Measurements from ENCODE around the gene DBNDD1.

DNA sequence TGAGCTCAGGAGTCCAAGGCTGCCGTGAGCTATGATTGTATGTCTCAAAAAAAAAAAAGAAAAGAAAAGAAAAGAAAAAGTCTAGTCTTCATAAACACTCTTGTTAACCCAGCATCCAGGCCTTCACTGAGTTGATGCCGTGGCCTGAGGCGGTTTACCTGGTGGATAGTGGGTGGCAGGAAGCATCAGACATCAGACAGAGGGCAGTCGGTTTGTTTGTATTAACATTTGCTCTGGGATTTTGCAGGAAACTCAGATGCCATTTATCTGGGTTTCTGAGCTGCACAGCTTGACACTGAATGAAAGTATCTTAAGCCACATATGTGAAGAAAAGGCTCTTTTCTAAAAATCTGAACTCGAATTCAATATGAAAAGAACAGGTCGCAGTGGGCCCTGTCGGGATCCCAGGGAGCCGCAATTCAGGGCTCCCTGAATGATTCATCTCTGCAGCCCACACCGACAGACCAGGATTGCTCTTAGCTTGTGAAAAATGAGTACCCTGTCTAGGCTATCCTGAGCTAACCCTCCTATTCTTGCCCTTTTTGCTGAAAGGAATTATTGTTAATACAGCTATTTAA lies 1.1 kb upstream of the DBNDD1 start:
- TF ChIP-seq POLR2AphosphoS5 (IDR thresholded peaks at IDR 0.05) (no peak), POLR2A (IDR thresholded peaks at IDR 0.05; ENCODE audit: low read depth) (no peak), EP300 (IDR thresholded peaks at IDR 0.05) (no peak)
- TF ChIP-seq, protein P1, sequence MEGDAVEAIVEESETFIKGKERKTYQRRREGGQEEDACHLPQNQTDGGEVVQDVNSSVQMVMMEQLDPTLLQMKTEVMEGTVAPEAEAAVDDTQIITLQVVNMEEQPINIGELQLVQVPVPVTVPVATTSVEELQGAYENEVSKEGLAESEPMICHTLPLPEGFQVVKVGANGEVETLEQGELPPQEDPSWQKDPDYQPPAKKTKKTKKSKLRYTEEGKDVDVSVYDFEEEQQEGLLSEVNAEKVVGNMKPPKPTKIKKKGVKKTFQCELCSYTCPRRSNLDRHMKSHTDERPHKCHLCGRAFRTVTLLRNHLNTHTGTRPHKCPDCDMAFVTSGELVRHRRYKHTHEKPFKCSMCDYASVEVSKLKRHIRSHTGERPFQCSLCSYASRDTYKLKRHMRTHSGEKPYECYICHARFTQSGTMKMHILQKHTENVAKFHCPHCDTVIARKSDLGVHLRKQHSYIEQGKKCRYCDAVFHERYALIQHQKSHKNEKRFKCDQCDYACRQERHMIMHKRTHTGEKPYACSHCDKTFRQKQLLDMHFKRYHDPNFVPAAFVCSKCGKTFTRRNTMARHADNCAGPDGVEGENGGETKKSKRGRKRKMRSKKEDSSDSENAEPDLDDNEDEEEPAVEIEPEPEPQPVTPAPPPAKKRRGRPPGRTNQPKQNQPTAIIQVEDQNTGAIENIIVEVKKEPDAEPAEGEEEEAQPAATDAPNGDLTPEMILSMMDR (IDR thresholded peaks at IDR 0.05) = no peak
